ENCODE results near the gene CEBPZOS.

The CEBPZOS gene

GRCh38 chr2:37196320-37197195 lies at the start of gene CEBPZOS:
CEBPZOS (plus strand) TSS chr2:37196496; CDS start chr2:37199705, 3,209 bp downstream.
- TF ChIP-seq CTCF (IDR thresholded peaks at IDR 0.05; ENCODE audit: low read length, missing control alignments), result no peak
- peak within 1 kb of the TSS; percentile 86 for H3K4me3 ChIP-seq (replicated peaks; ENCODE audit: low read depth, low read length)

GRCh38 chr2:37148325-37148724 lies 48.0 kb upstream of the CEBPZOS start:
- DNase-seq (ENCODE audit: low read depth), result no peak
- H3K4me3 ChIP-seq (replicated peaks; ENCODE audit: low read depth, low read length), result no peak overlapping the region
- no peak for TF ChIP-seq CTCF (IDR thresholded peaks at IDR 0.05; ENCODE audit: low read length, missing control alignments)

More at GRCh38 chr2:37196320-37197195, at the start of gene CEBPZOS:
- DNase-seq (ENCODE audit: low read depth), result peak; percentile 82

GRCh38 chr2:37149626-37150322 lies 46.5 kb upstream of the CEBPZOS start:
- DNase-seq (ENCODE audit: low read depth), result no peak
- no peak overlapping the region for H3K4me3 ChIP-seq (replicated peaks; ENCODE audit: low read depth, low read length)
- TF ChIP-seq CTCF (IDR thresholded peaks at IDR 0.05; ENCODE audit: low read length, missing control alignments), result no peak

GRCh38 chr2:37153224-37153623 lies 43.1 kb upstream of the CEBPZOS start:
- no peak for TF ChIP-seq CTCF (IDR thresholded peaks at IDR 0.05; ENCODE audit: low read length, missing control alignments)

GRCh38 chr2:37154785-37155184 lies 41.5 kb upstream of the CEBPZOS start:
- no peak for DNase-seq (ENCODE audit: low read depth)
- TF ChIP-seq CTCF (IDR thresholded peaks at IDR 0.05; ENCODE audit: low read length, missing control alignments), result no peak
- H3K4me3 ChIP-seq (replicated peaks; ENCODE audit: low read depth, low read length), result no peak overlapping the region

More at GRCh38 chr2:37153224-37153623, 43.1 kb upstream of the CEBPZOS start:
- no peak for DNase-seq (ENCODE audit: low read depth)
- H3K4me3 ChIP-seq (replicated peaks; ENCODE audit: low read depth, low read length), result no peak overlapping the region

- H3K4me3 ChIP-seq (replicated peaks; ENCODE audit: low read depth, low read length), result peak overlapping the region; percentile 89
Measured at GRCh38 chr2:37156071-37156856, 40.0 kb upstream of the CEBPZOS start.

More at GRCh38 chr2:37156071-37156856, 40.0 kb upstream of the CEBPZOS start:
- TF ChIP-seq CTCF (IDR thresholded peaks at IDR 0.05; ENCODE audit: low read length, missing control alignments), result no peak
- DNase-seq (ENCODE audit: low read depth), result peak; percentile 62

Measured in fibroblast of pulmonary artery (primary cell).